H54 (cell line): ENCODE data around the gene TM9SF1.

Experiments used
- DNase-seq: peaks from one replicate; pipeline ENCODE4 v3.0.0; 2011; ENCODE audit warnings: low spot score, mixed read lengths; ENCODE audit not compliant: insufficient read length
- FAIRE-seq: peaks from 3 replicates; lab custom pipeline; 2011; peaks lifted over from hg19 to GRCh38; lab: Jason Lieb, UNC
- POLR2A ChIP-seq: IDR thresholded peaks from 2 replicates; pipeline ENCODE4 v1.6.1; 2011; ENCODE audit warnings: low read depth, mild to moderate bottlenecking, low read length

The TM9SF1 gene

GRCh38 chr14:24184104-24184970 is 10.9 kb downstream of the TM9SF1 start:
- no peak for FAIRE-seq
- DNase-seq = no peak
- TF ChIP-seq POLR2A = no peak

GRCh38 chr14:24183014-24183481 is 12.2 kb downstream of the TM9SF1 start:
- DNase-seq (no peak), FAIRE-seq (no peak)
- no peak for TF ChIP-seq POLR2A

- FAIRE-seq = no peak
- DNase-seq = no peak
- TF ChIP-seq POLR2A = no peak
Observed at GRCh38 chr14:24182110-24182882, 12.9 kb downstream of the TM9SF1 start.

GRCh38 chr14:24181371-24182077 is 13.7 kb downstream of the TM9SF1 start:
- TF ChIP-seq POLR2A = no peak
- FAIRE-seq = no peak
- DNase-seq = no peak

GRCh38 chr14:24179961-24180796 is 15.1 kb downstream of the TM9SF1 start:
- DNase-seq (no peak), FAIRE-seq (no peak)
- no peak for TF ChIP-seq POLR2A

GRCh38 chr14:24179294-24179960 is 15.8 kb downstream of the TM9SF1 start:
- DNase-seq (no peak), FAIRE-seq (no peak)
- TF ChIP-seq POLR2A = no peak

GRCh38 chr14:24178399-24179178 is 16.7 kb downstream of the TM9SF1 start:
- no peak for DNase-seq
- no peak for FAIRE-seq

GRCh38 chr14:24177891-24178290 is 17.4 kb downstream of the TM9SF1 start:
- no peak for TF ChIP-seq POLR2A
- DNase-seq = no peak
- FAIRE-seq = no peak

More at GRCh38 chr14:24178399-24179178, 16.7 kb downstream of the TM9SF1 start:
- no peak for TF ChIP-seq POLR2A

GRCh38 chr14:24177041-24177825 is 18.0 kb downstream of the TM9SF1 start:
- FAIRE-seq (no peak), DNase-seq (no peak)
- no peak for TF ChIP-seq POLR2A

GRCh38 chr14:24176599-24176998 is 18.6 kb downstream of the TM9SF1 start:
- TF ChIP-seq POLR2A = no peak
- DNase-seq (no peak), FAIRE-seq (no peak)

GRCh38 chr14:24172871-24173281 is 22.4 kb downstream of the TM9SF1 start:
- no peak for DNase-seq
- FAIRE-seq = no peak
- no peak for TF ChIP-seq POLR2A
